ENCODE results near the gene TMEM151B.
"Not testable (repeated sequence)": the region's sequence is repeated elsewhere in the genome, so short reads cannot be mapped to it uniquely, and the experiment has no call there.

Gene TMEM151B

GRCh38 chr6:44339763-44340625 lies 69.7 kb downstream of the TMEM151B start:
- no peak for DNase-seq

- no peak for DNase-seq
Measured at GRCh38 chr6:44341095-44341890, 71.0 kb downstream of the TMEM151B start.

GRCh38 chr6:44342052-44342451 lies 71.8 kb downstream of the TMEM151B start:
- peak; percentile 75 for DNase-seq

GRCh38 chr6:44342489-44342888 lies 72.2 kb downstream of the TMEM151B start, which contains the start of gene SPATS1:
TSS of gene SPATS1 (plus strand) at chr6:44342650. CDS start at chr6:44343096, 446 bp downstream.
- peak; percentile 14 for DNase-seq

DNA sequence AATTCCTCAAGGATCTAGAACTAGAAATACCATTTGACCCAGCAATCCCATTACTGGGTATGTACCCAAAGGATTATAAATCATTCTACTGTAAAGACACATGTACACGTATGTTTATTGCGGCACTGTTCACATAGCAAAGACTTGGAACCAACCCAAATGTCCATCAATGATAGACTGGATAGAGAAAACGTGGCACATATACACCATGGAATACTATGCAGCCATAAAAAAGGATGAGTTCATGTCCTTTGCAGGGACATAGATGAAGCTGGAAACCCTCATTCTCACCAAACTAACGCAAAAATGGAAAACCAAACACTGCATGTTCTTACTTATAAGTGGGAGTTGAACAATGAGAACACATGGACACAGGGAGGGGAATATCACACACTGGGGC lies 76.6 kb downstream of the TMEM151B start:
- DNase-seq: not testable (repeated sequence)

- DNase-seq: no peak
Measured at GRCh38 chr6:44349904-44350649, 79.8 kb downstream of the TMEM151B start.

GRCh38 chr6:44350650-44350994 lies 80.4 kb downstream of the TMEM151B start:
- not testable (repeated sequence) for DNase-seq

- no peak for DNase-seq
Measured at GRCh38 chr6:44352259-44352658, 82.0 kb downstream of the TMEM151B start.

GRCh38 chr6:44353336-44353735 lies 83.1 kb downstream of the TMEM151B start:
- DNase-seq: no peak

GRCh38 chr6:44355640-44356039 lies 85.4 kb downstream of the TMEM151B start:
- no peak for DNase-seq

GRCh38 chr6:44356487-44356886 lies 86.2 kb downstream of the TMEM151B start:
- no peak for DNase-seq

Data from hematopoietic multipotent progenitor cell treated with erythropoietin and hydrocortisone succinate and interleukin-3 and kit ligand, for 6 days (in vitro differentiated cells).